GM13976 (cell line): Measurements from ENCODE around the gene S100A8.

ENCODE experiments used
- DNase-seq: peaks from one replicate; pipeline ENCODE4 v3.0.0; 2012; ENCODE audit warnings: low spot score
- in situ Hi-C: fragments of 300-500 bp; cut with MboI; formaldehyde crosslinking; loops from one replicate; pipeline ENCODE4 v1.12.0; 2022; ENCODE audit warnings: low sequenced_read_pairs, mixed read lengths, inconsistent platforms; ENCODE audit not compliant: unreplicated experiment
- TF ChIP-seq, protein P1 (sequence below): IDR thresholded peaks from 2 replicates; pipeline ENCODE4 v1.5.1; 2012; ENCODE audit warnings: borderline replicate concordance, mild to moderate bottlenecking; ENCODE audit not compliant: insufficient read depth; ENCODE audit errors: extremely low read depth, missing control alignments, control extremely low read depth

S100A8 gene

DNA sequence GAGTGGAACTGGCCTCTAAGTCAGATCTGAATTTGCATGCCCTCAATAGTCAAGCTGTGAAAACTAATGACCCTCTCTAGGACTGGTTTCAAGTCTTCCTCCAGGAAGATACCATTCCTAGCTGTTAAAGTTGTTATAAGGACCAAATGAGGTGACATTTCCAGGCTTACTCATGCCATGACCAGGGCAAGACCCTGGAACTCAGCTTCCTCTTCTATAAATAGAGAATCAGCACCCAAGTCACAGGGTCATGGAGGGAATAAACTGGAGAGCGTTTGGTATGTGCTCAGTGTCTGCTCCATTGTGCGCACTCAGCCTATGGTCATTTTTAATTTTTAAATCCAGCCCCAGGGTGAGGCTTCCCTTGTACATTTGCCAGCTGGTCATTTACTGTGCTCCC is 30.7 kb downstream of the S100A8 start:
- in situ Hi-C loops, result loop anchor here (10.0 kb wide), 1 partner anchor 75 kb away; no protein-coding TSS in a partner anchor
- DNase-seq, result no peak
- TF ChIP-seq, protein P1, sequence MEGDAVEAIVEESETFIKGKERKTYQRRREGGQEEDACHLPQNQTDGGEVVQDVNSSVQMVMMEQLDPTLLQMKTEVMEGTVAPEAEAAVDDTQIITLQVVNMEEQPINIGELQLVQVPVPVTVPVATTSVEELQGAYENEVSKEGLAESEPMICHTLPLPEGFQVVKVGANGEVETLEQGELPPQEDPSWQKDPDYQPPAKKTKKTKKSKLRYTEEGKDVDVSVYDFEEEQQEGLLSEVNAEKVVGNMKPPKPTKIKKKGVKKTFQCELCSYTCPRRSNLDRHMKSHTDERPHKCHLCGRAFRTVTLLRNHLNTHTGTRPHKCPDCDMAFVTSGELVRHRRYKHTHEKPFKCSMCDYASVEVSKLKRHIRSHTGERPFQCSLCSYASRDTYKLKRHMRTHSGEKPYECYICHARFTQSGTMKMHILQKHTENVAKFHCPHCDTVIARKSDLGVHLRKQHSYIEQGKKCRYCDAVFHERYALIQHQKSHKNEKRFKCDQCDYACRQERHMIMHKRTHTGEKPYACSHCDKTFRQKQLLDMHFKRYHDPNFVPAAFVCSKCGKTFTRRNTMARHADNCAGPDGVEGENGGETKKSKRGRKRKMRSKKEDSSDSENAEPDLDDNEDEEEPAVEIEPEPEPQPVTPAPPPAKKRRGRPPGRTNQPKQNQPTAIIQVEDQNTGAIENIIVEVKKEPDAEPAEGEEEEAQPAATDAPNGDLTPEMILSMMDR, result no peak

GRCh38 chr1:153359241-153359640 is 31.6 kb downstream of the S100A8 start:
- no peak for DNase-seq
- TF ChIP-seq, protein P1, result no peak
- in situ Hi-C loops, result no loop called here

- in situ Hi-C loops, result no loop called here
- no peak for DNase-seq
- TF ChIP-seq, protein P1, result no peak
Observed at GRCh38 chr1:153358691-153358975, 32.2 kb downstream of the S100A8 start.

- in situ Hi-C loops, result no loop called here
- no peak for DNase-seq
- TF ChIP-seq, protein P1, result no peak
Observed at GRCh38 chr1:153357853-153358690, 32.8 kb downstream of the S100A8 start, which contains the start of gene S100A9. Gene S100A9 (plus strand): TSS chr1:153357854. CDS start chr1:153358284, 430 bp downstream.

DNA sequence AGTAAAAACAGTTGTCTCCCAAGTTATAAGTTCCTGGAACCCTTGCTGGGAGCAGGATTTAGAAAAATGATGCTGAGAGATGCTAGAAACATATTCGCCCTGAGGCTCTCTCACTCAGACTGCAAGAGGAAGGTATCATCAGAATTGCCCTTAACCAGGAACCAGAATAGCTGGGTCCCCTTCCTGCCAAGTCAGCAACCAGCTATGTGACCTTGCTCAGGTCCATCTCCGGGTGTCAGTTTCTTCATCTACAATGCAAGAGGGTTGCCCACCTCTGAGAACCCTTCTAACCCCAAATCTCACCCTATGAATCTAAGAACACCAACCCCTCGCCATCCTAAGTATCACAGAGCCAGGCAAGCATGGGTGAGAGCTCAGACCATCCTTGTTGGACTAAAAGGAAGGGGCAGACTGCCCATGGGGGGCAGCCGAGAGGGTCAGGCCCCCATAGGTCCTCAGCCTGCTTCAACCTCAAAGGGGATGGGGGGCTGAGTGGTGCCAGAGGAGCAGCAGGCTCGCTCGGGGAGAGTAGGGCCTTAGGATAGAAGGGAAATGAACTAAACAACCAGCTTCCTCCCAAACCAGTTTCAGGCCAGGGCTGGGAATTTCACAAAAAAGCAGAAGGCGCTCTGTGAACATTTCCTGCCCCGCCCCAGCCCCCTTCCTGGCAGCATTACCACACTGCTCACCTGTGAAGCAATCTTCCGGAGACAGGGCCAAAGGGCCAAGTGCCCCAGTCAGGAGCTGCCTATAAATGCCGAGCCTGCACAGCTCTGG is 33.6 kb downstream of the S100A8 start:
- TF ChIP-seq, protein P1, result no peak
- in situ Hi-C loops, result no loop called here
- no peak for DNase-seq

DNA sequence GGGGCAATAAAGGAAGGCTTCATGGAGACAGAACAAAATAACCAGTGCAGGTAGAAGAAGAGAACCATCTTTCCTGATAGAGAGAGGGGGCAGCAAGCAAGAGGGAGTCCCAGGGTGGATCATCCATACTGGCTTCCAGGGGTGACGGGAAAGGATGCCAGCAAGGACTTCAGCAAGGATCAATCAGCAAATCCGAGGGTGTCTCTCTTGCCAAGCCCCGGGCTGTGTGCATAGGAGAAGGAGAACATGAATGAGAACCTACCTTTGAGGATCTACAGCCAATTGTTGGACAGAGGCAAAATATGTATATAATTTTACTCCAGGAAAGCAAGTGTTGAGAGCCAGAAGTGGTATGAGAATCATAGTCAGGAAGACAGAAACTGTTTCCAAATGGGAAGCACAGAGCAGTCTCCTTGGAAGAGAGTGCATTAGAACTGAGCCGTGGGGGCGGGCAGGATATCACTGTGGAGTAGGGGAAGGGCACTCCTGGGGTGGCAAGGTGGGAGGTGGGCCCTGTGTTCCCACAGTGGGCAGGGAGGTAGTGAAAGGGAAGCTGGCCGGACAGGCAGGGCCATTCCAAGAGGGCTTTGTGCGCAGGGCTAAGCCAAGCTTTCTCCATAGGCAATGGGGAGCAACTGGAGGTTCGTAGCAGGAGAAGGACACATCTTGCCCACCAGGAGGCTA is 34.3 kb downstream of the S100A8 start:
- in situ Hi-C loops, result no loop called here
- TF ChIP-seq, protein P1, result no peak
- DNase-seq, result no peak
